Fibroblast of lung (primary cell): Measurements from ENCODE around the gene SREBF1. TPM values are rescaled to one million over a fixed set of nuclear protein-coding genes. Genes with fewer than 3 reads are reported as not detected.

Experiments used
- DNase-seq, 2 donors: peaks; one replicate each; pipeline versions ENCODE4 v3.0.0 to v3.0.0-alpha.2; 2010; ENCODE audit warnings: low read depth in 2 of 2
- H2AFZ ChIP-seq: 2 replicates; pipeline ENCODE4 v1.5.1; 2012; ENCODE audit warnings: low read length, control low read depth, inconsistent platforms
- H3K27ac ChIP-seq: 2 replicates; pipeline ENCODE4 v1.5.1; 2011; ENCODE audit warnings: low read length, control low read depth; ENCODE audit not compliant: insufficient read depth
- H3K27me3 ChIP-seq: 2 replicates; pipeline ENCODE4 v1.5.1; 2011; ENCODE audit warnings: mild to moderate bottlenecking, low read length; ENCODE audit not compliant: control insufficient read depth, insufficient read depth
- H3K36me3 ChIP-seq: 2 replicates; pipeline ENCODE4 v1.5.1; 2011; ENCODE audit warnings: low read length; ENCODE audit not compliant: control insufficient read depth, insufficient read depth
- H3K4me1 ChIP-seq: 2 replicates; pipeline ENCODE4 v1.5.1; 2011; ENCODE audit warnings: low read length; ENCODE audit not compliant: control insufficient read depth, insufficient read depth; ENCODE audit errors: extremely low read depth
- H3K4me2 ChIP-seq: 2 replicates; pipeline ENCODE4 v1.5.1; 2011; ENCODE audit warnings: low read length, control low read depth; ENCODE audit not compliant: insufficient read depth; ENCODE audit errors: extremely low read depth
- H3K4me3 ChIP-seq, 4 experiments: fragments of 200-600 bp in 1 of 4; sonication (generic) in 1 of 4; replicated peaks in 1 of 4; 2 replicates each; pipeline ENCODE4 v1.5.1; 2011 to 2016; ENCODE audit warnings: low read length in 4 of 4, low read depth in 3 of 4, mild to moderate bottlenecking in 3 of 4, control low read depth in 2 of 4, inconsistent platforms in 1 of 4, mixed read lengths in 1 of 4; ENCODE audit not compliant: insufficient read depth in 1 of 4; ENCODE audit errors: control extremely low read depth in 1 of 4
- H3K79me2 ChIP-seq: 2 replicates; pipeline ENCODE4 v1.5.1; 2012; ENCODE audit warnings: mild to moderate bottlenecking, low read length, inconsistent platforms; ENCODE audit not compliant: control insufficient read depth, insufficient read depth
- H3K9ac ChIP-seq: 2 replicates; pipeline ENCODE4 v1.5.1; 2011; ENCODE audit warnings: mild to moderate bottlenecking, low read length, control low read depth; ENCODE audit not compliant: insufficient read depth
- H3K9me3 ChIP-seq: 2 replicates; pipeline ENCODE4 v1.5.1; 2012; ENCODE audit warnings: low read depth, low read length; ENCODE audit not compliant: control insufficient read depth, insufficient read depth
- H4K20me1 ChIP-seq: 2 replicates; pipeline ENCODE4 v1.5.1; 2011; ENCODE audit warnings: low read length; ENCODE audit not compliant: control insufficient read depth, insufficient read depth; ENCODE audit errors: extremely low read depth
- EZH2 ChIP-seq: IDR thresholded peaks from 2 replicates; pipeline ENCODE4 v1.5.1; 2012; ENCODE audit warnings: low read length, control low read depth, mild to moderate bottlenecking; ENCODE audit errors: missing control alignments
- polyA plus RNA-seq, 2 donors: library from polyadenylated mRNA; depleted of rRNA in 1 of 2; stranded (reverse) in 1 of 2; unstranded in 1 of 2; fragments of >200 nt; gene quantifications; 2 replicates each; pipeline ENCODE4 v1.2.1, GENCODE V29; 2011 to 2012; ENCODE audit warnings: missing spikeins in 1 of 2
- total RNA-seq: library from RNA; depleted of rRNA; stranded (reverse); fragments of >200 nt; gene quantifications from 2 replicates; pipeline ENCODE4 v1.2.1, GENCODE V29; 2014
- TF ChIP-seq, protein P1 (sequence below), 2 donors: IDR thresholded peaks in 1 of 2; conservative IDR thresholded peaks in 1 of 2; 1 replicate in 1 of 2; 2 replicates in 1 of 2; pipeline ENCODE4 v1.5.1; 2011 to 2012; ENCODE audit warnings: low read length in 2 of 2, control low read depth in 1 of 2, inconsistent platforms in 1 of 2, low read depth in 1 of 2, mild to moderate bottlenecking in 1 of 2

The SREBF1 gene
- total and polyA plus RNA-seq, 2 donors (not counting 1 experiment from before 2014, with no cell fraction given): 29.7 to 77.6 TPM

GRCh38 chr17:17855976-17856375 is 19.2 kb upstream of the SREBF1 start:
- no peak for DNase-seq
- H3K79me2 ChIP-seq: no peaks in the 10 kb centered on the region

GRCh38 chr17:17853811-17854447 is 17.1 kb upstream of the SREBF1 start:
- TF ChIP-seq, protein P1, sequence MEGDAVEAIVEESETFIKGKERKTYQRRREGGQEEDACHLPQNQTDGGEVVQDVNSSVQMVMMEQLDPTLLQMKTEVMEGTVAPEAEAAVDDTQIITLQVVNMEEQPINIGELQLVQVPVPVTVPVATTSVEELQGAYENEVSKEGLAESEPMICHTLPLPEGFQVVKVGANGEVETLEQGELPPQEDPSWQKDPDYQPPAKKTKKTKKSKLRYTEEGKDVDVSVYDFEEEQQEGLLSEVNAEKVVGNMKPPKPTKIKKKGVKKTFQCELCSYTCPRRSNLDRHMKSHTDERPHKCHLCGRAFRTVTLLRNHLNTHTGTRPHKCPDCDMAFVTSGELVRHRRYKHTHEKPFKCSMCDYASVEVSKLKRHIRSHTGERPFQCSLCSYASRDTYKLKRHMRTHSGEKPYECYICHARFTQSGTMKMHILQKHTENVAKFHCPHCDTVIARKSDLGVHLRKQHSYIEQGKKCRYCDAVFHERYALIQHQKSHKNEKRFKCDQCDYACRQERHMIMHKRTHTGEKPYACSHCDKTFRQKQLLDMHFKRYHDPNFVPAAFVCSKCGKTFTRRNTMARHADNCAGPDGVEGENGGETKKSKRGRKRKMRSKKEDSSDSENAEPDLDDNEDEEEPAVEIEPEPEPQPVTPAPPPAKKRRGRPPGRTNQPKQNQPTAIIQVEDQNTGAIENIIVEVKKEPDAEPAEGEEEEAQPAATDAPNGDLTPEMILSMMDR (conservative IDR thresholded peaks at IDR 0.05 in 1 of 2, IDR thresholded peaks at IDR 0.05 in 1 of 2; ENCODE audit: low read depth in 1 of 2, low read length in 2 of 2): no peak
- no peak for TF ChIP-seq EZH2
- H3K4me1 ChIP-seq: peaks cover 21% of the 10 kb centered on the region
- H3K27ac ChIP-seq: no peak overlapping the region
- no peaks in the 10 kb centered on the region for H3K9me3 ChIP-seq
- no peaks in the 10 kb centered on the region for H4K20me1 ChIP-seq
- H3K36me3 ChIP-seq: no peaks in the 10 kb centered on the region
- H3K9ac ChIP-seq: no peak overlapping the region
- H3K27me3 ChIP-seq: no peaks in the 10 kb centered on the region
- H3K79me2 ChIP-seq: no peaks in the 10 kb centered on the region
- DNase-seq: no peak
- H2AFZ ChIP-seq: no peak overlapping the region
- H3K4me3 ChIP-seq: no peak overlapping the region
- H3K4me2 ChIP-seq: no peak overlapping the region

More at GRCh38 chr17:17855976-17856375, 19.2 kb upstream of the SREBF1 start:
- Histone ChIP-seq H3K4me2 (no peak overlapping the region), H3K27me3 (no peaks in the 10 kb centered on the region), H3K4me1 (peaks cover 8% of the 10 kb centered on the region), H3K9me3 (no peaks in the 10 kb centered on the region), H3K9ac (no peak overlapping the region), H3K27ac (no peak overlapping the region), H2AFZ (no peak overlapping the region), H3K4me3 (no peak overlapping the region), H3K36me3 (no peaks in the 10 kb centered on the region), H4K20me1 (no peaks in the 10 kb centered on the region)
- no peak for TF ChIP-seq EZH2
- TF ChIP-seq, protein P1 (conservative IDR thresholded peaks at IDR 0.05 in 1 of 2, IDR thresholded peaks at IDR 0.05 in 1 of 2; ENCODE audit: low read depth in 1 of 2, low read length in 2 of 2): no peak

- no peak overlapping the region for H3K9ac ChIP-seq
- H3K9me3 ChIP-seq: no peaks in the 10 kb centered on the region
- no peak for DNase-seq
- H3K4me3 ChIP-seq: no peak overlapping the region
- no peaks in the 10 kb centered on the region for H3K27me3 ChIP-seq
- TF ChIP-seq, protein P1 (conservative IDR thresholded peaks at IDR 0.05 in 1 of 2, IDR thresholded peaks at IDR 0.05 in 1 of 2; ENCODE audit: low read depth in 1 of 2, low read length in 2 of 2): no peak
- no peak for TF ChIP-seq EZH2
- H4K20me1 ChIP-seq: no peaks in the 10 kb centered on the region
- peaks cover 23% of the 10 kb centered on the region for H3K4me1 ChIP-seq
- H3K4me2 ChIP-seq: no peak overlapping the region
- H3K79me2 ChIP-seq: no peaks in the 10 kb centered on the region
- H2AFZ ChIP-seq: no peak overlapping the region
- no peaks in the 10 kb centered on the region for H3K36me3 ChIP-seq
- H3K27ac ChIP-seq: no peak overlapping the region
These were observed 16.1 kb upstream of the SREBF1 start for GRCh38 chr17:17852930-17853329.
